ENCODE measurements around the gene CAMK4.

DNA sequence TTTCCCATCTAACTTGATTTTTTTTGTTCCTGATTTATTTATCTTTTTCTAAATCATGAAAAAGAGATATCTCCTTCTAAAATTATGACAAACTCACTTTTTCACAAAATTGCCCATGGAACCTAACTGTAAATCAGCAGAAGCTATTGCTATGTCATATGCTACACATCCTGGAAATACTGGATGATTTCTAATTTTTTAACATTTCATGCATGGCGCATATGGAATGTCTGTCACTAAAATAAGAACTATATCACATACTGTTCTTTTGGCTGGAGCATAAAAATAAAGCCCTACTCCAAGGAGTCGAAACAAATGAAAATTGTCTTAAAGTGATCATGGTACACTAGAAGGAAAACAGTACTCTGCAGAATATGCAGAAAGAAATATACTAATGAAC is 60.6 kb downstream of the CAMK4 start:
- TF ChIP-seq NFYB (IDR thresholded peaks at IDR 0.05; ENCODE audit: extremely low read depth, insufficient read length) (no peak), MCM5 (IDR thresholded peaks at IDR 0.05; ENCODE audit: low read depth) (no peak)
